ENCODE results near the gene FABP6.
A peak's percentile ranks its signal among the peaks of the same experiment; 100 is the strongest.
"Not testable (repeated sequence)": the region's sequence is repeated elsewhere in the genome, so short reads cannot be mapped to it uniquely, and the experiment has no call there.

Gene FABP6

DNA sequence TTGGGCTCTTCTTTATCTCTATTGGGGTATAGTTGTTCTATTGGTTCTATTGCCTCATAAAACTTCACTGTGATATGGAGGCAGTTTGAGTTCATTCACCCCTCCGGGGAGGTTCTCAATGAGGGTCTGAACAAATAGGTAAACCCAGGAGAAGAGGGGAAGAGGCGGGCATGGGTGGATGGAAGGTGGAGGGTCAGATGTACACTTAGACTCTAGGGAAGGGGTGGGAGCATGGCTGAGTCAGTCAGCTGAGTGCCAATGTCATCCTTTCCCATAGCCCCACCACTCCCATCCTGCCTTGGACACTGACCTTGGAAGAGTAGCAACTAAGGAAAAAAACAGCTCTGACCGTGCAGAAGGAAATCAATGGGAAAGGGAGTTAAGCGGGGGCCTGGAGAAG is 9.9 kb upstream of the FABP6 start:
- DNase-seq, result no peak

GRCh38 chr5:160221082-160221481 is 8.2 kb upstream of the FABP6 start:
- no peak for DNase-seq

DNA sequence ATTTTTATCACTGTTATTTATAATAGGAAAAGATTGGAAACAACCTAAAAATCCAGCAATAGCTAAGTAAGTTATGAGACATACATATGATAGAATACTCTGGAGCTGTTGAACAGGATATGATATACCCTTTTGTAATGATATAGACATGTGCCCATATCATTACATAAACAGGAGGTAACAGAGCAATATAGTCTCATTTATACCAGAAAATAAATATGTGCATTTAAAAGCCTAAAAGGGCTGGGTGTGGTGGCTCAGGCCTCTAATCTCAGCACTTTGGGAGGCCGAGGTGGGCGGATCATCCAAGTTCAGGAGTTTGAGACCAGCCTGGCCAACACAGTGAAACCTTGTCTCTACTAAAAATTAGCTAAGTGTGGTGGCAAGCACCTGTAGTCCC is 2.3 kb upstream of the FABP6 start:
- DNase-seq, result no peak

DNA sequence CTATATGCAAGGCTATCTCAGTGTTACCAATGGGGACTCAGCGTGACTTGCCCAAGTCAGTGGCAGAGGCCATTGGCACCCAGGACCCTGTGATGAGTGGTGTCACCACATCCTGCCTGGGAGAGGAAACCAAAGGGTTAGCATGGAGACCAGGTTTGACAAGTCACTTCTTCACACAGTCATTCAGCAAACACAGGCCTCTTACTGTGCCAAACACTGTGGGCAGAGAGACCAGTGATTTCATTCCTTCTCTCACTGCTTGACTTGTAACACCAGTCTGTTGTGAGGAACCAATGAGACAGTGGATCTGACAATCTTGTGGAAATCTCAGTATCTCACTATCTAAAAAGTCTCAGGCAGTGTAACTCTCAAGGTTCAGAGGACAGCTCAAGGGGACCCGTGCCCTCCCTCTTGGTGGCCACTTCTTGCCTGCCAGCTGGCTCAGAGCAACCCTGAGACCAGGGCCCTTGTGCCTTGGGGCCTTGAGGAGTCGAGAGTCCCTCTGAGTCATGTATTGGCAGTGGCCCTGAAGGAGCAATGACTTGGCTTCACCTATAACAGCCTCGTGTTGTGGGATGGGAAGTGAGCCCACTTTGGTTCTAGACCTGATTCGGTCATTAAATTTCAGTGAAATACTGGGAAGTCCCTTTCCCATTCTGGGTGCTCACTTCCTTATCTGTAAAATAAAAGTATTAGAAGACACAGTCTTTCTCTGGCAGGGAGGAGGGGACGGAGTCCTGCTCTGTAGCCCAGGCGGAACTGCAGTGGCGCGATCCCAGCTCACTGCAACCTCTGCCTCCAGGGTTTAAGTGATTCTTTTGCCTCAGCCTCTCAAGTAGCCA is 1.6 kb downstream of the FABP6 start:
- peak in 3 of 56 donors; percentile 2 to 29 (median 8) for DNase-seq

DNA sequence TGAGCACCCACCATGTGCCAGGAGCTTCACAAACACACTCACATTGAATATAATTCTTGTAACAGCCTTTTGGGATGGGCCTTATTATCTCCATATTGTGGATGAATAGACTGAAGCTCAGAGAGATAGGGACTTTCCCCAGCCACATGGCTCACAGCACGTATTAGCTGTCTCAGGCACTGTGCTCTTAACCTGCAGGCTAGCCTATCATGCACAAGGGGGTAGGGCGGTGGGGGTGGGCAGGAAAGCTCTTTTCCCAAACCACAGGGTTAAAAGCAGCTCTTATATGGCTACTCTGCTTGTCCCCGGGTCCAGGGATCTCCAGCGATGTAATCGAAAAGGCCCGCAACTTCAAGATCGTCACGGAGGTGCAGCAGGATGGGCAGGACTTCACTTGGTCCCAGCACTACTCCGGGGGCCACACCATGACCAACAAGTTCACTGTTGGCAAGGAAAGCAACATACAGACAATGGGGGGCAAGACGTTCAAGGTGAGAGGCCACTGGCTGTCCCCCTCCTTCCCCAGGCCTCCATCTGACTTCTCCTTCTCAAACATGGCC is 2.6 kb downstream of the FABP6 start:
- no peak for DNase-seq

- no peak for DNase-seq
Observed at GRCh38 chr5:160233215-160233614, 3.9 kb downstream of the FABP6 start.

DNA sequence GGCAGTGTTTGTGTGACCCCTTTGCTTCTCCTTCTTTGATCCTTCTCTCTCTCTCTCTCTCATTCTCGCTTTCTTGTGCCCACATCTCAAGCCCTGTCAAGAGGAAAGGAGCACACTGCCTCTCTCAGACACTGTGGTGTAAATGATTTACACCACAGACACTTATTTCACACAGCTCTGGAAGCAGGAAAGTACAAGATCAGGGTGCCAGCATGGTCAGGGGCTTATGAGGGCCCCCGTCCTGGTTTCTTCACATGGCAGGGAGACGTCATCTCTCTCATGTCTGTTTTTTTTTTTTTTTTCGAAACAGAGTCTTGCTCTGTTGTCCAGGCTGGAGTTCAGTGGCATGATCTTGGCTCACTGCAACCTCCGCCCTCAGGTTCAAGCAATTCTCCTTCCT is 6.4 kb downstream of the FABP6 start:
- no peak for DNase-seq

GRCh38 chr5:160237571-160238093 is 8.3 kb downstream of the FABP6 start:
- no peak for DNase-seq

- no peak for DNase-seq
Observed at GRCh38 chr5:160240350-160240749, 11.0 kb downstream of the FABP6 start.

GRCh38 chr5:160242145-160242544 is 12.8 kb downstream of the FABP6 start:
- no peak for DNase-seq

GRCh38 chr5:160245506-160246086 is 16.3 kb downstream of the FABP6 start:
- DNase-seq, result peak in 3 of 56 donors; percentile 2 to 7 (median 3)

GRCh38 chr5:160249570-160249969 is 20.3 kb downstream of the FABP6 start:
- not testable (repeated sequence) for DNase-seq

DNA sequence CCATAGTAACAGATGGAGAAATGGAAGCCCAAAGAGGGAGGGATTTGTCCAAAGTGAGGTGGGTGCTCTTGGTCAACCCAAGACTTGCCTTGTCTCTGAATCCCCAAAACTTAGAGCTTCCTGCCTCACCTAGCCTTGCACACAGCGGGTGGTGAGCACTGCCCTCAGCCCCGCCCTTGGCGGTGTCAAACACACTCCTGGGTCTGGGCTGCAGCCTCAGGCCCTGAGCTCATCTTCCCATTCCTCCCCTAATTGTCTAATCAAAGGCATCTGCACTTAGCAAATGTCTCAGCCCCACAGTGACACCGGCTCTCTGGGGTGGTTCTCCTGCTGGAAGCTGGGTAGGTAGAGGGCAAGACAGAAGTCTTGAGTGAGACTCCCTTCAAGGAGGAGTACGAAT is 20.9 kb downstream of the FABP6 start:
- DNase-seq, result no peak

DNA sequence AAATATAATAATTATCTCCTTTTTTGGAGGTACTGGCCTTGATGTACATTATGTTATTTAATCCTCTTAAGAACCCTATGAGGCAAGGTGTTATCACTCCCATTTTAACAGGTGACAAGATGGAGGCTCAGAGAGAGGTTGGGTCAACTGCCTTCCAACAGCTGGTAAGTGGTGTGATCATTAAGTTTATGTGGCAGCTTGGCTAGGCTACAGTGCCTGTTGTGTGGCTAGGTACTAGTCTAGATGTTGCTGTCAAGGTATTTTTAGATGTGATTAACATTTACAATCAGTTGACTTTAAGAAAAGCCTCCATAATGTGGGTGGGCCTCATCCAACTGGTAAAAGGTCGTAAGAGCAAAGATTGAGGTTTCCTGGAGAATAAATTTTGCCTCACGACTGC is 21.5 kb downstream of the FABP6 start:
- no peak for DNase-seq

DNA sequence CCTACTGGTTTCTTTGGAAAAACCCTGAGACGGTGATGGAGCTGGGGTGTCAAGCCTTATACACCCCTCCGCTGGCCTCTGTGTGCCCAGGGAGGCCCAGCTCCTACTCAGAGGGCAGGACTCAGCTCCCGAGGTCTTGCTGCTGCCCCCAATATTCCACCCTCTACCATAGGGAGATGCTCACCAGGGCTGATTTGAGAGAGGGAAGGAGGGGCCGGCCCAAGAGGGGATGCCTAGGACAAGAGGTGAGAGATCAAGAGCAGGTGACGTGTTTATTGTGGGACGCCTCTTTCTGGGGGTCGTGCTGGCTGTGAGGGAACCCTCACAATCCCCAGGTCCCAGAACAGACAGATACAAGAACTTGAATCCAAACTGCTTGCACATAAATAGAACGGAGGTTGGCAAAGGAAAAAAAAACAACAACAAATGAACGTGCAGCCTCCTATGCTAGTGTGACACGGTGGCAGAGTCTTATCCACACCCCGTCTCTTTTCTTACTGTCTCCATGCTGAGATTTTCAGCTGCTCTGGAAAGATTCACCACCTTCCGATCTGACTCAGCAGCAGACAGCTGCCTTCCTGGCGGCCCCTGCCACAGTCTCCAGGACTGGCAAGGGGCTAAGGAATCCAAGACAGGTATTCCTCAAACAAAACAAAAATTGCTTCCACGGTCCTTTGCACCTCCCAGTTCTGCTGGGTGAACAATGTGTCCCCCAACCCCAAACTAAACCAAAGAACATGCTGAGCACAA is 22.3 kb downstream of the FABP6 start:
- DNase-seq, result no peak

- no peak for DNase-seq
Observed at GRCh38 chr5:160252916-160253315, 23.6 kb downstream of the FABP6 start.

DNA sequence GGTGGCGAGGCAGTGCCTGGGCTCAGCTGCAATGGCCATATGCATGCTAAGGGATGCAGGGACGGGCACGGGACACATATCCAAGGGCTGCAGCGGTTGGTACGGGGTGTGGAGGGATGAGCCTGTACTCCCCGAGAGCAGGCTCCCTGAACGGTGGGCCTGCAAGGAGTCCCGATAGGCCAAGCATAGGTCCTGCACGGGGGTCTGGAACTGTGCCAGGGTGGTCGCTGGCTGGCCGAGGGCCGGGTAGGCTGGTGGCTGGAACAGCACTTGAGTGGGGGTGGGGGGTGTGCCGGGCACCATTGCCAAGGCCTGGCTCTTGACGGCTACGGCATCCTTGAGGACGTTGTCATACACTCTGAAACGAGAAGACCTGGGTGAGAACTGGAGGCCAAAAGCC is 24.1 kb downstream of the FABP6 start:
- DNase-seq, result no peak

DNA sequence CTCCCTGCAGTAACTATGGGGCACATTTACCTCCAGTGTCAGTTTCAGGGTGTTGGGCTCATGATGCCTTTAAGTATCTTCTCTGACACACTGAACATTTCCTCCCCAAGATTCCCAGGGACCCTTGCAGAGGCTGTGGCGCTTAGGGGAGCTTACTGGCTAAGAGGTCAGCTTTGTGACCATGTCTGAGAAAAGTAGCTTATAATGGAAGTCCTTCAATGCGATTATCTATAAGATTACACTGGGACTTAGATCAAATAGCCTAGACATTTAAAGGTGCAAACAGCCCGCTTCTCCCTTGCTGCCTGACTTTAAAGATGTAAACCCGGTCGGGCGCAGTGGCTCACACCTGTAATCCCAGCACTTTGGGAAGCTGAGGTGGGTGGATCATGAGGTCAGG is 25.4 kb downstream of the FABP6 start:
- no peak for DNase-seq

DNA sequence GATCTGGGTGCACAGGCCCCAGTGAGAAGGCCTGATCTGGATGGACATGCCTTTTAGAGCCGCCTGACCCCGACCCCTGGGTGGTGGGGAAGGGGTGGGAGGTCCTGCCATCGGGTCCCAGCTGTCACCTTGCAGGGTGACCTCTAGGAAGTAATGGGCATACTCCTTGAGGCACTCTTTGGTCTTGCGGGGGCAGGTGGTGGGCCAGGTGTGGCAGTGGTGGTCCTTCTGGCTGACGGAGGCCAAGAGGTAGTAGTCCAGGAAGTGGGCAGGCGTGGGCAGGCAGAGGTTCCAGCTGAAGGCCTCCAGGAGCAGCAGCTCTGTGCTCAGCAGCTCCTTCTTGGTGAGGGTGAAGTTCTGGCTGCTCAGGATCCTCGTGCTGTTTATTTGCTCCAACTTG is 30.0 kb downstream of the FABP6 start:
- no peak for DNase-seq

GRCh38 chr5:160260006-160260775 is 30.9 kb downstream of the FABP6 start:
- DNase-seq, result no peak
